ENCODE data around the gene EVL.

- TF ChIP-seq CTCF (IDR thresholded peaks at IDR 0.05) (no peak), POLR2A (IDR thresholded peaks at IDR 0.05) (no peak)
These were observed 15.0 kb downstream of the EVL start for GRCh38 chr14:100080206-100080605.

Measured in testis (tissue), 2 donors.